ENCODE data around the gene SIX1. TPM values are rescaled to one million over a fixed set of nuclear protein-coding genes. Genes with fewer than 3 reads are reported as not detected.

The SIX1 gene
- total RNA-seq, 1 donor, result under 0.01 TPM

DNA sequence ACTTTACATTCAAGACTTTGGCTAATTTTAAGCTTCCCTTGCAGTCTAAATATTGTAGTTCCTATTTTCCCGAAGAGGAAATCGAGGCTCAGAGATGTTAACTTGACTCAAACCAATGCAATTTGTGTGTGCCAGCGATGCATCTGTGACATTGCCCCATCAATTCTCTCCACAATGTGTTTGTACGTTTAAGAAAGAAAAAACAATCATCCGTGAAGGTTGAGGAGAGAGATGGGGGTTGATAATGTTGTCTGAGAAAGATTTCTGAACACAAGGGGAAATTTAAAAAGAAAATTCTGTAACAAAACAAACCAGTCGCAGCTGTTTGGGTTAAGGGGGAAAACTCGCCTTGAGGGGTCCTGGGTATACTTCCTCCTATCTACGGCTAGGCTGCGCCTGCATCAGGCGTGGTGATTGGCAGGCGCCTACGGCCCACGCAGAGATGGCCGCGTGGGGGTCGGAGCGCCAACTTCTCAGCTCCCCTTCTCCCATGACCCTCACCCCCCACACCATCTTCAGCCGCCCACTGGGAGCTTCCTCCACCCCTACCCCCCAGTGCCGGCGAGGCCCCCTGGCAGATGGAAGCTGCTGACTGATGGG is 12.3 kb downstream of the SIX1 start:
- TF ChIP-seq, protein P1, sequence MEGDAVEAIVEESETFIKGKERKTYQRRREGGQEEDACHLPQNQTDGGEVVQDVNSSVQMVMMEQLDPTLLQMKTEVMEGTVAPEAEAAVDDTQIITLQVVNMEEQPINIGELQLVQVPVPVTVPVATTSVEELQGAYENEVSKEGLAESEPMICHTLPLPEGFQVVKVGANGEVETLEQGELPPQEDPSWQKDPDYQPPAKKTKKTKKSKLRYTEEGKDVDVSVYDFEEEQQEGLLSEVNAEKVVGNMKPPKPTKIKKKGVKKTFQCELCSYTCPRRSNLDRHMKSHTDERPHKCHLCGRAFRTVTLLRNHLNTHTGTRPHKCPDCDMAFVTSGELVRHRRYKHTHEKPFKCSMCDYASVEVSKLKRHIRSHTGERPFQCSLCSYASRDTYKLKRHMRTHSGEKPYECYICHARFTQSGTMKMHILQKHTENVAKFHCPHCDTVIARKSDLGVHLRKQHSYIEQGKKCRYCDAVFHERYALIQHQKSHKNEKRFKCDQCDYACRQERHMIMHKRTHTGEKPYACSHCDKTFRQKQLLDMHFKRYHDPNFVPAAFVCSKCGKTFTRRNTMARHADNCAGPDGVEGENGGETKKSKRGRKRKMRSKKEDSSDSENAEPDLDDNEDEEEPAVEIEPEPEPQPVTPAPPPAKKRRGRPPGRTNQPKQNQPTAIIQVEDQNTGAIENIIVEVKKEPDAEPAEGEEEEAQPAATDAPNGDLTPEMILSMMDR (IDR thresholded peaks at IDR 0.05; ENCODE audit: insufficient read depth, low read depth, low read length), result no peak
- H3K4me3 ChIP-seq (ENCODE audit: low read depth, low read length), result no peak overlapping the region
- no peak for DNase-seq (ENCODE audit: low read depth)

DNA sequence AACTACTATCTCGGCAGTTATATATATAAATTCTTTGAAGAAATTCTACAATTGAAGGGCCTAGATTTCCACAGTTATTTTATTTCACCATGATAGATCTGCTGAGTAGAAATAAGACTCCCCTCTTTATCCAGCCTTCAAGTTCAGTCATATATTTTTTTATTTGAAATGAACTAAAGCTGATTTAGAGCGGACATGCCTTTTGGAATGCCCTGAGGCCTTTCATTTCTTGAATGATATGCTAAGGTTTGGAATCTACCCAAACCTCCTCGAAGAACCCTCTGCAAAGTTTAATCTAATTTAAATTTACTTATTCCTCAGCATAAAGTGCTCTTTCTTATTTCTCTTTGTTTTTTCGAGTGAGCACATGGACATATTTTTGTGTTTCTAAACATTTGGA is 15.1 kb downstream of the SIX1 start:
- no peak for DNase-seq (ENCODE audit: low read depth)
- TF ChIP-seq, protein P1 (IDR thresholded peaks at IDR 0.05; ENCODE audit: insufficient read depth, low read depth, low read length), result no peak
- no peak overlapping the region for H3K4me3 ChIP-seq (ENCODE audit: low read depth, low read length)

DNA sequence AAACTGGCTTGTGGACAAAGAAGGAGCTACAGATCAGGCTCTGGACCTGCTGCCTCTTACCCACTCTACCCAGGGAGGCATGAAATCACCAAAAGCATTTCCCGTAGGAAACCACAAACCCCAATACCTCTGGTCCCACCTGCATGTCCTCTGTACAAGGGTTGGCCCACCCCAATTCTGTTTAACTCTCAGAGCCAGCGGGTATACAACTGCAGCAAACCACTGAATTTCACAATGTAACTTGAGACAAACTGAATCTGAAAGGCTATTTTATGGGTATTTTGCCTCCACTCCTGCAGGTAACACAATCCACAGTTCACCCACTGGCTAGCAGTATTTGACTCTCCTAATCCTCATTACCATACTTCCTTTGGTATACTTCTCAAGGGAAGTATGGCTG is 16.5 kb downstream of the SIX1 start:
- DNase-seq (ENCODE audit: low read depth), result no peak
- H3K4me3 ChIP-seq (ENCODE audit: low read depth, low read length), result no peak overlapping the region
- TF ChIP-seq, protein P1 (IDR thresholded peaks at IDR 0.05; ENCODE audit: insufficient read depth, low read depth, low read length), result no peak

DNA sequence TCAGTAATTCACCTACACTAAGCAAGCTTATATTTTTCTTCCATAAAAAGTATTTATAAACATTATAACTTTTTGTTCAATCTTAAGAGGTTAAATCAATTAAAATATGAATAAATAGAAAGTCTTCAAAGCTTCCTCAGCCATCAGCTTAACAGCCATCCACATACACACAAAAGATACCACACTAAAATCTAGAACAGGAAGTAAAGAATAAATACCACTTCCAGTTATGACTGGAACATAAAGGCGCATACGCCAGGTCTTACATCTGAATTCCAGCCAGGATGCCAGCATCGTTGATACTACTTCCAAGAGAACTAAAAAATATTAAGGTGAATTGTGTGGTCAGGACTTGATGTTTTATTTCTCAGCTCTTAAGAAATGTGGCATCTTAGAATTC is 17.0 kb downstream of the SIX1 start:
- DNase-seq (ENCODE audit: low read depth), result no peak
- no peak overlapping the region for H3K4me3 ChIP-seq (ENCODE audit: low read depth, low read length)
- TF ChIP-seq, protein P1 (IDR thresholded peaks at IDR 0.05; ENCODE audit: insufficient read depth, low read depth, low read length), result no peak

DNA sequence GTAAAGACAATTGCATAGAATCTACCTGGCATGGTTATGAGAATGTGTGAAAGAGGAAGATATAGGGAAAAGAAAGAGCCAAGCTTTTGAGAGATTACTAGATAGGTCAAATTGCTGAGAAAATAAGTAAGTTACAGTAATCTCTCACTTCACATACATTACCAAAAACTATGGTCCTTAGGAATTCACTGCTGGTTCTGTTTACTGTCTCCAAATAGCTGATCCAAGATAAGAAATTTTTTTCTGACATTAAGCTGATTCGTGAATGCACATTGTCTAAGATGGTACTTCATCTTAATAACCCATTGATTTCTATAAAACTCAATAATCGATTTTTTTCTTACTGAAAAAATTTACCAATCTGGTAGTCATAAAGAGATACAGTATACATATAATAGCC is 17.4 kb downstream of the SIX1 start:
- TF ChIP-seq, protein P1 (IDR thresholded peaks at IDR 0.05; ENCODE audit: insufficient read depth, low read depth, low read length), result no peak
- DNase-seq (ENCODE audit: low read depth), result no peak
- no peak overlapping the region for H3K4me3 ChIP-seq (ENCODE audit: low read depth, low read length)

DNA sequence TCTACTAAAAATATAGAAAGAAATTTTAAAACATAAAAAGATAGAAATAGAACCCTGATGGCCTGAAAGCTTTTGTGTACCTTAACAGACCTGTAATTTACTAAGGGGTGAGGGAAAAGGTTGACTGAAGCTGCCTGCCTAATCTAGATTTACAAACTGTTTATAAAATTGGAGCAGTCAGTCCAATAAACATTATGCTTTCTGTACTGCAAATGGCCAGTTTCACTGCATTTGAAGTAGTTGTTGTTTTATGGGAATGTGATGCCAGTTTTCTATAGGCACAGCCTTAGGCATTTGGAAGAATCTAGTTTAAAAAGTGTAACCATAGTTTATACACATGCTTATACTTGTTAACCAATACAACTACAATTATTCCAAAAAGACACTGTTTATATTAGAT is 19.1 kb downstream of the SIX1 start:
- no peak for DNase-seq (ENCODE audit: low read depth)
- TF ChIP-seq, protein P1 (IDR thresholded peaks at IDR 0.05; ENCODE audit: insufficient read depth, low read depth, low read length), result no peak
- H3K4me3 ChIP-seq (ENCODE audit: low read depth, low read length), result no peak overlapping the region

DNA sequence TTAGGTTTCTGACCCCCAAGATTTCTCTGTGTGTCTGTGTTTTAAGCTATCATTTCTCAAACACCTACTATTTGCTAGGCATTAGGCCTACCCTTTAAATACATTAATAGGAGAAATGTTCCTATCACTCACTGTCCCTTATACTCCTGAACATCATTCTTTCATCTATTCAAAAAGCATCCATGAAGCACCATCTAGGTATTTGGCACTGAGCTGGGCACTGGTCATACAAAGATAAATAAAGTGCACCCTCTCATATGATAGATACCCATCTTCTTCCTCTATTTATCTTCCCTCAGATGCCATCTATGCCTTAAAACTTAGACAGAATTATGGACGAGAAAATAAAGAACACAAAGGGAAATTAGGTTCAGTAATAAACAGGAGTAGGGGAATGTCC is 20.4 kb downstream of the SIX1 start:
- no peak overlapping the region for H3K4me3 ChIP-seq (ENCODE audit: low read depth, low read length)
- no peak for DNase-seq (ENCODE audit: low read depth)
- TF ChIP-seq, protein P1 (IDR thresholded peaks at IDR 0.05; ENCODE audit: insufficient read depth, low read depth, low read length), result no peak

Data from fibroblast of villous mesenchyme (primary cell).